GM21825 (cell line): ENCODE data around the gene RANBP1.

ENCODE experiments used
- ATAC-seq: cut with Tn5 transposase; IDR thresholded peaks from one replicate; pipeline ENCODE4 v1.9.1; 2021; ENCODE audit warnings: mild to moderate bottlenecking, moderate library complexity; ENCODE audit not compliant: unreplicated experiment

The RANBP1 gene

GRCh38 chr22:20133930-20134549 is 18.1 kb downstream of the RANBP1 start:
- no peak for ATAC-seq

DNA sequence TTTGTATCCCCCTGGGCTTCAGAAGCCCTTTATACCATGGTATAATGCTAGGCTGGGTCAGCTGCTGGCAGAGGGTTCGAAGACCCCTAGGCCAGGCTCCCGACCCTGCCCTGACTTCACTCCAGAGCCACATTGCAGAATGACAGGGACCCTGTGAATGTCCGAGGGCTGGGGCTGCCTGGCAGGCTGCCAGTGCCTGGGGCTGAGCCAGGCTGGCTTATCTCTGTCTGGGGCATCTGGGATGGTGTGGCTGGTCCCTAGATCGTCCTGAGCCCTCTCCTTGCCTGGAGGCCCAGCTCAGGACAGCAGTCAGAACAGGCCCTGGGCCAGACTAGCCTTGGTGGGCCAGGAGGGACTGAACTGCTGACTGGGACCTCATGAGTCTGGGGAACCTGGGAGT is 19.4 kb downstream of the RANBP1 start:
- ATAC-seq: no peak

DNA sequence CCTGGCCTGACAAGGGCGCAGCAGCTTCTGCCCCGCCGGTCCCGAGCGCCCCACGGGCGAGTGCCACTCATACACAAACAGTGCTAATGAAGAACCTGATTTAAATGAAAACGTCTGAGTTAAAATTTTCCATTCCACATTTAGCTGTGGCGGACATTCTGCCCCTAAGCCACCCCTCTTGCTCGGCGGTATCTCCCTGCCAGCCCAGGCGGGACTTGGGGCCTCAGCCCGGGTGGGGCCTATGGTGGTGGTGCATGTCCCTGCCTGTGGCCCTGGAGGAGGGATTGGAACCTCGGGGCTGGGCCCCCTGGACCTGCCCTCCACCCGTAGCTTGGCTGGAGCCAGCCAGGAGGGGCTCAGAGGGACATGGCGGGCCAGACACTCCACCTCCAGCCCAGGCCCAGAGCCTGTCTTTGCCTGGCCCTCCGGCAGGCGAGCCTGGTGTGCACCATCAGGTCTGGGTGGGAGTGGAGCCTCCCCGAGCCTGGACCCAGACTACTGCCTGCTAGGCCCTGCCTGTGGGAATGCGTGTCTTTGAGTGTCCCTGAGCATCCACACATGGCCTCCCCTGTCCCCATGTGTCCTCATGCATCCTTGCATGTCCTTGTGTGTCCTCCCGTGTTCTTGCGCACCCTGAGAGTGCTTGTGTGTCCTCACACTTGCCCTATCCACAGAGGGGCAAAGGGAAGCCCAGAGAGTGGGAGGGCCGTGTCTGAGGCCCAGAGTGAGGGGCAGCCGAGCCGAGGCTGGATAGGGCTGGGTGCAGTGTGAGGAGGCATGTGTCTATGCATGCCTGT is 20.1 kb downstream of the RANBP1 start:
- ATAC-seq: no peak

- ATAC-seq: no peak
Measured at GRCh38 chr22:20136603-20136873, 20.6 kb downstream of the RANBP1 start.

DNA sequence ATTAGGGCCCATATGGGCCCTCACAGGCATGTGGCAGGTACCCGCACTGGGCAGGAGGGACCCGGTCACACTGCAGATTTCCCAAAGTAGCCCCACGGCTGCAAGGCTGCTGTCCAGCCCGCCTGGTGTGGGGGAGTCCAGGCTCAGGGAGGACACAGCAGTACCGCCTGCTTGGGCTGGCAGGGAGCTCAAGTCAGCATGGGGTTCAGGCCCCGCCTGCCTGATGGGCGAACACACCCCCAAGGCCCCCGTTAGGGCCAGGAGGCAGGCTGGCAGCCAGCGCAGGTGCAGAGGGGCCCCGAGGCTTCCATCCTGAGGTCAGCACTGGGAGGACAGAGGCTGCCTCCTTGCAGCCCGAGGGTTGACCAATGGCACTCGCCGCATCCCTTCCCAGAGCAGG is 21.2 kb downstream of the RANBP1 start:
- ATAC-seq: no peak

DNA sequence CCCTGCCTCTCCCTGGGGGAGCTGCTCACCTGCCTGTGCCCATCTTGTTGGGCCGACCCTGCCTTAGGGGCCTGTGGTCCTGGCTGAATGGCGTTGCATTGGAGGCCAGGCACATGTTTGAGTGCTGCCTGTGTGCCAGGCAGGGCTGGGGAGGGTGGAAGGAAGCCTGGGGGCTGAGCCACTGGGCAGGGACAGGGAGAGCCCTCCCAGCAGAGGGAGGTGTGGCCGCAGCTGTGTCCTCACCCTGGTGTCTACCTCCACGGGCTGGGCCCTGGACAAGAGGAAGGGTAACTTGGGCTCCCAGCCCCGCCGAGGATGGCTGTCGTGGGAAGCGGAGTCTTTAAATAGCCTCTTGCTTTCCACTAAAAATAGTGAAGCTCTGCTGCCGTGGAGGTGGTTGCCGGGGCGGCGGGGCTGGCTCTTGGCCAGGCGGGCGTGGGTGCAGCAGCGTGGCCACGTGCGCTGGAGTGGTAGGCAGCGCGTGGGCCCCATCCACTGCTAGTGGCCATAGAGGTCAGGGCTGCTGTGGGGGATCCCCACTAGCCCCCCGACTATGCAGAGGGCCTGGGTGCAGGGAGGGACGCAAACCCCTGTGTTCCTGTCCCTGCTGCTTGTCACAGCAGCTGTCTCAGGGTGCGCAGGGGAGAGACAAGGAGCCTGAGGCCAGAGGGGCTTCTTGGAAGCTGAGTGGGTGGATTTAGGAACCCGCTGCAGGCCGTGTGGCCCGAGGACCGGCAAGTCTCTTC is 21.9 kb downstream of the RANBP1 start:
- ATAC-seq: no peak

DNA sequence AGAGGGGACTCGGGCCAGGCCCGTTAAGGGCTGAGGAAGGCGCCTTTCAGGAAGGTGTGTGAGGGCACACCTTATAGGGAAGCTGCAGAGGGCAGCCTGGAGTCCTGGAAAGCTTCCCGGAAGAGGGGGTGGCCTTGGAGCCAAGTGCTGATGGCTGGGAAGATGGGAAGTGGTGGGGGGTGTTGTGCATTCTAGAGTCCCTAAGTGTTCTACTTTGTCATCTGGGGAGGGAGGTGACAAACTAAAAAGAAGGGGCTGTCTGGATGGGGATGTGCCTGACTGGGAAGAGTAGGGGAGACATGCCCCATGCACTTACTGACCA is 22.5 kb downstream of the RANBP1 start:
- no peak for ATAC-seq

DNA sequence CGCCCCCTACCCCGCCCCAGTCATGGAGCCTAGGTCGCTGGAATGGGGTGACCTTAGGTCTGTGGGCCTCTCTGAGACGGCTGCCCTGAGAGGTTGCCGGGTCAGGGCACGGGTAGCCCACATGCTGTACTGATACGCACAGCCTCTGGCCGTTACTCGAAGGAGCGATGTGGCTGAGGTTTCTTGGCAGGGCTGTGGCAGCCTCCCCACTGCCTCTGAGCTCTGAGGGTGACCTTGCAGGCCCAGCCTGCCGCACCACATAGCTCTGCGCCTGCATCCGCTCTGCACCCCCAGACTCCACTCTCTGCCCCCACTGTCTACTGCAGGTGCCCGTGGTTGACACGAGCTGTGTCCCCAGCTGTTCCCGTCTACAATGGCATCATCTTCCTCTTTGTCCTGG is 23.0 kb downstream of the RANBP1 start:
- no peak for ATAC-seq

DNA sequence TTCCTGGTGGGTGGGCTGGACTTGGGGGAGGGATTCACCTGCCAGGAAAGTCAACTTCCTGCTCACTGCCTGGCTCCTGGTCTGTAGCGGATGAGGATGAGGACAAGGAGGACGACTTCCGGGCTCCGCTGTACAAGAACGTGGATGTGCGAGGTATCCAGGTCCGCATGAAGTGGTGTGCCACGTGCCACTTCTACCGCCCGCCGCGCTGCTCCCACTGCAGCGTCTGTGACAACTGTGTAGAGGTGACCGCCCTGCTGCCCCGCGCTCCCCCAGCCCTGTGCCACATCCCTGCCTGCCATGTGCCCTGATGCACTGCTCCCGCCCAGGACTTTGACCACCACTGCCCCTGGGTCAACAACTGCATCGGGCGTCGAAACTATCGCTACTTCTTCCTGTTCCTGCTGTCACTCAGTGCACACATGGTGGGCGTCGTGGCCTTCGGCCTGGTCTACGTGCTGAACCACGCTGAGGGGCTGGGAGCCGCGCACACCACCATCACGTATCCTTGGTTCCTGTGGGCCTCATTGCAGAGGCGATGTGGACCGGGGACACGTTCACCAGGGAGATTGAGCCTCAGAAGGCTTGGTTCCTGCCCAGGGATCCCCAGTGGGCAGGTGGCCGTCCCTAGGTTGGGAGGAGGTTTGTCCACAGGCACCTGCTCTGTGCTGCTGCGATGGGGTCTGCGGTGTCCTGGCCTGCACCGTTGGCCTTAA is 23.6 kb downstream of the RANBP1 start:
- ATAC-seq: no peak

DNA sequence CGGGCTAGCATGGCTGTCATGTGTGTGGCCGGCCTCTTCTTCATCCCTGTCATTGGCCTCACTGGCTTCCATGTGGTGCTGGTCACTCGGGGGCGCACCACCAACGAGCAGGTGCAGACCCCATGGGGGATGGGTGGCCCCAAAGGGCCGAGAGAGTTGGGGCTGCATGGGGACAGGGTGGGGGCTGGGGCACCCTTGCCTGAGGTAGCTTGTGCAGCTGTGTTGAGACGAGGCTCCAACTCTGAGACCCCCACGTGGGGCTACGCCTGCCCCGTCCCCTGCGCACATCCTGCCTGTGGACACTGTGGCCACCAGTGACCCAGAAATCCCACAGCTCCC is 24.2 kb downstream of the RANBP1 start:
- no peak for ATAC-seq

DNA sequence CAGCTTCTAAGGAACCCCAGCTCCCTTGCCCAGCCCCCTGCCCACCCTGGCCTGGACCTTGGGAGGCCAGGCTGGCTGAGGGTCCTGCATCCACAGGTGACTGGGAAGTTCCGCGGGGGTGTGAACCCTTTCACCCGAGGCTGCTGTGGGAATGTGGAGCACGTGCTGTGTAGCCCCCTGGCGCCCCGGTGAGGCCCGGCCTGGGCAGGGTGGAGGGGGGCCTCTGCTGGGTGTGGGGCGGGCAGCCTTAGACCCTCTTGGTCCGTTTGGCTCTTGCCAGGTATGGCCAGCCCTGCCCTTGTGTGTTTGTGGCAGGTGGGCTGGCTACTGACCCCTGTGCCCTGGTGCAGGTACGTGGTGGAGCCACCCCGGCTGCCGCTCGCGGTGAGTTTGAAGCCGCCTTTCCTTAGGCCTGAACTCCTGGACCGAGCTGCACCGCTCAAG is 24.6 kb downstream of the RANBP1 start:
- no peak for ATAC-seq

DNA sequence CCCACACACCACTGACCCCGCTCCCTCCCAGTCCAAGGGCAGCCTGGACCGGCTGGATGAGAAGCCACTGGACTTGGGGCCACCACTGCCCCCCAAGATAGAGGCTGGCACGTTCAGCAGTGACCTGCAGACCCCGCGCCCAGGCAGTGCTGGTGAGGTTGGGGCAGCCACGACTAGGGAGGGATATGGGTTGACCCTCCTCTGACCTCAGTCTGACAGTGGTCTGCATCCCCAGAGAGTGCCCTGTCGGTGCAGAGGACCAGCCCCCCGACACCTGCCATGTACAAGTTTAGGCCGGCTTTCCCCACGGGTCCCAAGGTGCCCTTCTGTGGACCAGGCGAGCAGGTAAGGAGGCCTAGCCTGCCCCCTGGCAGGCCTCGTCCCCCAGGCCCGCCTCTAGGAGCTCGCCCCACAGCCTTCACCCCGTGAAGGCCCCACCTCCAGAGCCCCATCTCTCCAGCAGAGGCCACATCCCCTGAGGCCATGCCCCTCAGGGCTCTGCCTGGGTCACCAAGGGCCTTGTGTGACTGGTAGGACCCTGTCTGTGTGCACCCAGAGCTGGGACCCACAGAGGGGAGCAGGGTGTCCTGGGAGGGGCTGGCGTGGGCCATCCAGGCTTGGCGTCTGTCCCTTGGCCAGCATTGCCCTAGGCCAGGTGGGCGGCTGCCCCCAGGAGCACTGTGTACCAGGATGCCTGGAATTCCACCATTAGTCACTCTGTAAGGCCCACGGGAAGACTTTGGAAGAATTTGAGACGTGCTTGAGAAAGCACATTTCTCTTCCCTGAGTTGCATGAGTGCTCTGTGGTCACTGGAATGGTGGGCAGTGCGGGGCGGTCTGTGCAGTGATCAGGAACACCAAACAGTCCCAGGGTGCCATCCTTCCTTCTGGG is 25.5 kb downstream of the RANBP1 start:
- no peak for ATAC-seq

DNA sequence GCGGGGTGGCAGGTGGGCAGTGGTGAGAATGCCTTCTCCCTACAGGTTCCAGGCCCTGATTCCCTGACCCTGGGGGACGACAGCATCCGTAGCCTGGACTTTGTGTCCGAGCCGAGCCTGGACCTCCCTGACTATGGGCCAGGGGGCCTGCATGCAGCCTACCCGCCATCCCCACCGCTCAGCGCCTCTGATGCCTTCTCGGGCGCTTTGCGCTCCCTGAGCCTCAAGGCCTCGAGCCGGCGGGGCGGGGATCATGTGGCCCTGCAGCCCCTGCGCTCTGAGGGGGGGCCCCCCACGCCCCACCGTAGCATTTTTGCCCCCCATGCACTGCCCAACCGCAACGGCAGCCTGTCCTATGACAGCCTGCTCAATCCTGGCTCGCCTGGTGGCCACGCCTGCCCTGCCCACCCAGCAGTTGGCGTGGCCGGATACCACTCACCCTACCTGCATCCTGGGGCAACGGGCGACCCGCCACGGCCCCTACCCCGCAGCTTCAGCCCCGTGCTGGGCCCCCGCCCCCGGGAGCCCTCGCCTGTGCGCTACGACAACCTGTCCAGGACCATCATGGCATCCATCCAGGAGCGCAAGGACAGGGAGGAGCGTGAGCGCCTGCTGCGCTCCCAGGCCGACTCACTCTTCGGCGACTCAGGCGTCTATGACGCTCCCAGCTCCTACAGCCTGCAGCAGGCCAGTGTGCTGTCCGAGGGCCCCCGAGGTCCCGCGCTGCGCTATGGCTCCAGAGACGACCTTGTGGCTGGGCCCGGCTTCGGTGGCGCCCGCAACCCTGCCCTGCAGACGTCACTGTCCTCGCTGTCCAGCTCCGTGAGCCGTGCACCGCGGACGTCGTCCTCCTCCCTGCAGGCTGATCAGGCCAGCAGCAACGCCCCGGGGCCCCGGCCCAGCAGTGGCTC is 27.1 kb downstream of the RANBP1 start:
- ATAC-seq: no peak

DNA sequence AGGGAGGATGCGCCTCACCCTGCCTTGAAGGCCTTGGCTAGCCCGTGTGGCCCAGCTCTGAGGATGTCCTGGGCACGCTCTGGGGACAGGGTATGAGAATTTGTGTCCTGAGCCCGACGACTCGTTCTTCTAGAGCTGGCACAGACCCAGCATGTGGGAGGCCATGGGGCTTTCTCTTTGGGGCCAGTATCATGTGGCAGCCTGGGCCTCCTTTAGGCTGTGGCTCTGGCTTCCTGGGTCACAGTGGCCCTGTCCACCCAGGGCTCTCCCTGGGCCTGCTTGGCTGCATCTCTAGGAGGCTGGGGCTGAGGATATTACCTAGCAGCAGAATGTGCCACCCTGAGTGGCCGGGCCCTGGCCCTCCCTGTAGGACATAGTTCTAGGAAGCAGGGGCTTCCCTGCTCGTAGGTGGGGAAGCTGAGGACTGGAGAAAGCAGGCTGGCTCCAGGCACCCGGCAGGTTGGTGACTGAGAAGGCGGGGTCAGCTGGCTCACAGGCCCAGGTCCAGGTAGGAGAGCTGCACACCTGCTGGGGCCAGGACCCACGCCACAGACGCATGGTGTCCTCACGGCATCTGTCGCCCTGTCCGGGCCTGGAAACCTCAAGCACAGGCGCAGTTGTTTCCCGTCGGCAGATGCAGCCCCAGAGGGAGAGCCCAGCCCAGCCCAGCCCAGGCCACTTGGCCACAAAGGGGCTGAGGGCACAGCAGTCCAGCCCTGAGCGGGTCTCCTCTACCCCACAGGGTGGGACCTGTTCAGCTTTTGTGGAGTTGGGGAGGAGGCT is 28.2 kb downstream of the RANBP1 start:
- no peak for ATAC-seq

- no peak for ATAC-seq
Measured at GRCh38 chr22:20145206-20145831, 29.4 kb downstream of the RANBP1 start.

DNA sequence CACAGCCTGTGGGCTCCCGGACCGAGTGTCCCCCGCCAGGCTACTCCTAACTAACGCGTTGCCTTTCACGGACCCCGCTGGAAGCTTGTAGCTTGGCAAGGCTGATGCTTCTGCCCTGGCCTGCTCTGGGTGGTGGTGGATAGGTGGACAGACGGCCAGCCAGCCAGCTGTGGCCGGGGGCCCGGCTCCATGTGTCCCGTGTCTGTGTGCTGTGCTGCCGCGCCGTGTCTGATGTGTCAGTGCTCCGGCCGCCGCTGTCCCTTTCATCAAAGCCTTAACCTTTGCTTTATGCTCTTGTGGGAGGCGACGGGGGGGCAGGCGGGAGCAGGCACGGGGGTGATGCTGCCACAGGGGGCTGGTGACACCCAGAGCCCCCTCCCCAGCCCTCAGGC is 29.9 kb downstream of the RANBP1 start:
- ATAC-seq: no peak

GRCh38 chr22:20146777-20147176 is 30.9 kb downstream of the RANBP1 start:
- no peak for ATAC-seq

DNA sequence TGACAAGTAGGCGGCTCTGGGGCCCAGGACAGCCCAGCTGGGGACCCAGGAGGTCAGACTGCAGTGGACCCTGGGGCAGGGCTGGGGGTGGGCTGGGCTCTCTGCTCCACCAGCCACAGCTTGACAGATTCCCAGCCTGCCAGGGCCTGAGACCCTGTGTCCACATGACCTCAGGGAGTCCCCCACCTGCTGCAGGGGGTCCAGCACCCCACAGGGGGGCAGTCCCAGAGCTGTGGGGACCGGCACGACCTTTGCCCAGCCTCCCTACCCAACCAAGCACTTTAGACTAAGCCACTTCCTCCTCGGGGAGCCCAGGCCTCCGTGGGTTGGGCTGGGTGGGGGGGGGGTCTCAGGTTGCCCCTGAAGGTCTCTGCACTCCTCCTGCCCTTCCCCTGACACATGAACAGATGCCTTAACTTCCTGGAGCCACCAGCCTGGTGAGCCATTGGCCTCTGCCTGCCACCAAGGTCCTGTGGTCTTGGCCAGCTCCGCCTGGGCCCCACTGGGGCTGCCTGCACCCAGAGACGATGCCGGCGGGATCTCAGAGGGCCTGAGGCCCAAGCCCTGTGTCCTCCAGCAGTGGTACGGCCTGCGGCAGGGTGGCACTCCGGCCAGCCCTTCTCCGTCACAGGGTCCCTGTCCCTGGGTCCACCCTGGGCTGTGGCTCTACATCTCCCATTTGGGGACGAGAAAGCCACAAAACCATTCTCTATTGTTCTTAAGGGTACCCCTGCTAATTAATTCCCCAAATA is 31.5 kb downstream of the RANBP1 start:
- no peak for ATAC-seq
